ENCODE measurements around the gene PIGU. TPM values are rescaled to one million over a fixed set of nuclear protein-coding genes. Genes with fewer than 3 reads are reported as not detected.

PIGU gene
- polyA plus RNA-seq, 1 experiment: 35.2 TPM

DNA sequence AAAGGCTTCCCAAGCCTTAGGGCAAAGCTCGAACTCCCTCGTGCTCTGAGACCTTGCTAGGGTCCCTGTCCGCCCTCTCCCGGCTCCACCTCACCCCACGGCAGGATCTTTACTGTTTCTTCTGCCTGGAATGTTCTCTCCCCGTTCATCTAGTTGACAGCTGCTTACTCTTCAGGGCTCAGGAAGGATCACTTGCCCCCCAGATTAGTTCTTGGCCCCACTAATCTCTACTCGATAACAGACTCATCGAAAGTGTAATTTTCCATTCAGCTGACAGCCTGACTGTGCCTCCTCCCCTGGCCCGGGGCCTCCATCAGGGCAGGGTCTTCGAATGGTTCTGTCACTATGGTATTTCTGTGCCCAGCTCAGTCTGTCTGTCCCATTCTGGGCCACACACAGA is 115.2 kb downstream of the PIGU start:
- Histone ChIP-seq H3K36me3 (ENCODE audit: control insufficient read depth, insufficient read depth, low read length) (no peaks in the 10 kb centered on the region), H3K4me3 (ENCODE audit: low read depth, low read length) (no peak overlapping the region), H3K27me3 (ENCODE audit: control insufficient read depth, insufficient read depth, low read length) (no peaks in the 10 kb centered on the region)
- CTCF ChIA-PET: interaction anchor here (1.1 to 2.8 kb wide), 3 partner anchors 14 to 371 kb away, joined by 3 to 9 read pairs (median 3); no protein-coding TSS in a partner anchor
- TF ChIP-seq, protein P1, sequence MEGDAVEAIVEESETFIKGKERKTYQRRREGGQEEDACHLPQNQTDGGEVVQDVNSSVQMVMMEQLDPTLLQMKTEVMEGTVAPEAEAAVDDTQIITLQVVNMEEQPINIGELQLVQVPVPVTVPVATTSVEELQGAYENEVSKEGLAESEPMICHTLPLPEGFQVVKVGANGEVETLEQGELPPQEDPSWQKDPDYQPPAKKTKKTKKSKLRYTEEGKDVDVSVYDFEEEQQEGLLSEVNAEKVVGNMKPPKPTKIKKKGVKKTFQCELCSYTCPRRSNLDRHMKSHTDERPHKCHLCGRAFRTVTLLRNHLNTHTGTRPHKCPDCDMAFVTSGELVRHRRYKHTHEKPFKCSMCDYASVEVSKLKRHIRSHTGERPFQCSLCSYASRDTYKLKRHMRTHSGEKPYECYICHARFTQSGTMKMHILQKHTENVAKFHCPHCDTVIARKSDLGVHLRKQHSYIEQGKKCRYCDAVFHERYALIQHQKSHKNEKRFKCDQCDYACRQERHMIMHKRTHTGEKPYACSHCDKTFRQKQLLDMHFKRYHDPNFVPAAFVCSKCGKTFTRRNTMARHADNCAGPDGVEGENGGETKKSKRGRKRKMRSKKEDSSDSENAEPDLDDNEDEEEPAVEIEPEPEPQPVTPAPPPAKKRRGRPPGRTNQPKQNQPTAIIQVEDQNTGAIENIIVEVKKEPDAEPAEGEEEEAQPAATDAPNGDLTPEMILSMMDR (IDR thresholded peaks at IDR 0.05; ENCODE audit: insufficient read depth, low read depth, low read length): no peak
- DNase-seq (ENCODE audit: low read depth): no peak
- POLR2A ChIA-PET: no interaction called here

DNA sequence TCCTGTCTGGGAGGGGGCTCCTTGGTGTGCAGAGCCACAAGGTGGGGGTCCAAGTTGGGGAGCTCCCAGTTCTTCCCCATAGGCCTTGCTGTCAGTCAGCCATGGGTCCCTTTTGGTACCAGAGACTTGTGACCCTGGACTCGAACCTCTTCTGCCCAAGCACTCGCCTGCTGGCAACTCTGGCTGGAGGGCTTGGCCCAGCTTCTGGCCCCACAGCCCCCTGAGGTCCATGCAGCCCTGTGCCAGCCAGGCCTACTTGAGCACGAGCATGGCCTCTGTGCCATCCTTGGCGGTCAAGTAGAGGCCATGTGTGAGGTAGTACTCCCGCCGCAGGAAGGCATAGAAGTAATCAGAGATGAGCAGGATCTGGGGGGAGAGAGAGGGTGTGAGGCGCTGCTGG is 116.3 kb downstream of the PIGU start:
- DNase-seq (ENCODE audit: low read depth): no peak
- ChIA-PET CTCF (interaction anchor here (1.3 kb wide), 1 partner anchor 248 kb away, joined by 5 read pairs; no protein-coding TSS in a partner anchor), POLR2A (no interaction called here)
- TF ChIP-seq, protein P1 (IDR thresholded peaks at IDR 0.05; ENCODE audit: insufficient read depth, low read depth, low read length): no peak
- H3K4me3 ChIP-seq (ENCODE audit: low read depth, low read length): no peak overlapping the region
- H3K27me3 ChIP-seq (ENCODE audit: control insufficient read depth, insufficient read depth, low read length): no peaks in the 10 kb centered on the region
- H3K36me3 ChIP-seq (ENCODE audit: control insufficient read depth, insufficient read depth, low read length): no peaks in the 10 kb centered on the region

DNA sequence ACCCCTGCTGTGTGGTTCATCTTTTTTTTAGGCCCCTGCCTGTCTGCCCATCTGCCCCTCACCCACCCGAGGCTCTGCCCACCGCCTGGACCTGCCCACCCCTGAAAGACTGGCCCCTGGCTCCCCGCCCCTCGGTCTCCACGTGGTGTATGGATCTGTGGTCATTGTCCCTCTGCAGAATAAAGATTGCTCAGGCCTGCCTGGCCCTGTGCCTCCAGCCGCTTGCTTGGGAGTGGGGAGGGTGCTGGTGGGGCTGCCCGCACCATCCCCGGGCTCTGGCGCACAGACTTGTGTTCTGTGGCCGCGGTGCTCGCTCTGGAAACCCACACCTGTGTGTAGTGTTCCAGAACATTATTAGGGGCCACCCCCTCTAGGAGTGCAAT is 116.8 kb downstream of the PIGU start:
- ChIA-PET CTCF (interaction anchor here (1.3 kb wide), 2 partner anchors 9 to 248 kb away, joined by 3 to 5 read pairs; no protein-coding TSS in a partner anchor), POLR2A (no interaction called here)
- no peak for DNase-seq (ENCODE audit: low read depth)

GRCh38 chr20:34559311-34560140 is 117.4 kb downstream of the PIGU start:
- DNase-seq (ENCODE audit: low read depth): no peak
- TF ChIP-seq, protein P1 (IDR thresholded peaks at IDR 0.05; ENCODE audit: insufficient read depth, low read depth, low read length): peak; percentile 22; the same call in 1 of the 2 replicates
- CTCF ChIA-PET: interaction anchor here (1.1 to 2.0 kb wide), 7 partner anchors 10 to 247 kb away, joined by 3 to 15 read pairs (median 3); no protein-coding TSS in a partner anchor
- no peaks in the 10 kb centered on the region for H3K36me3 ChIP-seq (ENCODE audit: control insufficient read depth, insufficient read depth, low read length)
- H3K27me3 ChIP-seq (ENCODE audit: control insufficient read depth, insufficient read depth, low read length): no peaks in the 10 kb centered on the region
- peak overlapping the region; percentile 88 for H3K4me3 ChIP-seq (ENCODE audit: low read depth, low read length)
- POLR2A ChIA-PET: no interaction called here

More for the DNA sequence above, 116.8 kb downstream of the PIGU start:
- Histone ChIP-seq H3K4me3 (ENCODE audit: low read depth, low read length) (no peak overlapping the region), H3K36me3 (ENCODE audit: control insufficient read depth, insufficient read depth, low read length) (no peaks in the 10 kb centered on the region), H3K27me3 (ENCODE audit: control insufficient read depth, insufficient read depth, low read length) (no peaks in the 10 kb centered on the region)
- TF ChIP-seq, protein P1 (IDR thresholded peaks at IDR 0.05; ENCODE audit: insufficient read depth, low read depth, low read length): no peak
